ENCODE results near the gene TSPAN2. TPM values are rescaled to one million over a fixed set of nuclear protein-coding genes. Genes with fewer than 3 reads are reported as not detected.

TSPAN2 gene
- polyA plus RNA-seq, 1 experiment, result 3.9 TPM

DNA sequence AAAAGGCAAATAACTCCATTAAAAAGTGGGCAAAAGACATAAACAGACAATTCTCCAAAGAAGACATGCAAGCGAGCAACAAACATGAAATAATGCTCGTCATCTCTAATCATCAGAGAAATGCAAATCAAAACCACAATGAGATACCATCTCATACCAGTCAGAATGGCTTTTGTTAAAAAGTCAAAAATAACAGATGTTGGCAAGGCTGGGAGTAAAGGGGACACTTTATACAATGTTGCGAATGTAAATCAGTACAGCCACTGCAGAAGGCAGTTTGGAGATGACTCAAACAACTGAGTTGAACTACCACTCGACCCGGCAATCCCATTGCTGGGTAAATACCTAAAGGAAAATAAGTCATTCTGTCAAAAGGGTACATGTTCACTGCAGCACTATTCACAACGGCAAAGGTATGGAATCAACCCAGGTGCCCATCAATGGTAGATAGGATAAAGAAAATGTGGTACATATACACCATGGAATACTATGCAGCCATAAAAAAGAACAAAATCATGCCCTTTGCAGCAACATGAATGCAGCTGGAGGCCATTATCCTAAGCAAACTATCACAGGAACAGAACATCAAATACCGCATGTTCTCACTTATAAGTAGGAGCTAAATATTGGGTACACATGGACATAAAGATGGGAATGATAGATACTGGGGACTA, 25.9 kb downstream of the TSPAN2 start:
- Histone ChIP-seq H3K27me3 (ENCODE audit: control insufficient read depth, insufficient read depth, low read length) (no peaks in the 10 kb centered on the region), H3K36me3 (ENCODE audit: control insufficient read depth, insufficient read depth, low read length) (no peaks in the 10 kb centered on the region), H3K4me3 (ENCODE audit: low read depth, low read length) (no peak overlapping the region)
- CTCF ChIA-PET, result interaction anchor here (0.7 to 1.7 kb wide), 2 partner anchors 11 to 12 kb away, joined by 3 to 5 read pairs; no protein-coding TSS in a partner anchor
- TF ChIP-seq, protein P1, sequence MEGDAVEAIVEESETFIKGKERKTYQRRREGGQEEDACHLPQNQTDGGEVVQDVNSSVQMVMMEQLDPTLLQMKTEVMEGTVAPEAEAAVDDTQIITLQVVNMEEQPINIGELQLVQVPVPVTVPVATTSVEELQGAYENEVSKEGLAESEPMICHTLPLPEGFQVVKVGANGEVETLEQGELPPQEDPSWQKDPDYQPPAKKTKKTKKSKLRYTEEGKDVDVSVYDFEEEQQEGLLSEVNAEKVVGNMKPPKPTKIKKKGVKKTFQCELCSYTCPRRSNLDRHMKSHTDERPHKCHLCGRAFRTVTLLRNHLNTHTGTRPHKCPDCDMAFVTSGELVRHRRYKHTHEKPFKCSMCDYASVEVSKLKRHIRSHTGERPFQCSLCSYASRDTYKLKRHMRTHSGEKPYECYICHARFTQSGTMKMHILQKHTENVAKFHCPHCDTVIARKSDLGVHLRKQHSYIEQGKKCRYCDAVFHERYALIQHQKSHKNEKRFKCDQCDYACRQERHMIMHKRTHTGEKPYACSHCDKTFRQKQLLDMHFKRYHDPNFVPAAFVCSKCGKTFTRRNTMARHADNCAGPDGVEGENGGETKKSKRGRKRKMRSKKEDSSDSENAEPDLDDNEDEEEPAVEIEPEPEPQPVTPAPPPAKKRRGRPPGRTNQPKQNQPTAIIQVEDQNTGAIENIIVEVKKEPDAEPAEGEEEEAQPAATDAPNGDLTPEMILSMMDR (IDR thresholded peaks at IDR 0.05; ENCODE audit: insufficient read depth, low read depth, low read length), result no peak
- POLR2A ChIA-PET, result no interaction called here
- DNase-seq (ENCODE audit: low read depth), result no peak

DNA sequence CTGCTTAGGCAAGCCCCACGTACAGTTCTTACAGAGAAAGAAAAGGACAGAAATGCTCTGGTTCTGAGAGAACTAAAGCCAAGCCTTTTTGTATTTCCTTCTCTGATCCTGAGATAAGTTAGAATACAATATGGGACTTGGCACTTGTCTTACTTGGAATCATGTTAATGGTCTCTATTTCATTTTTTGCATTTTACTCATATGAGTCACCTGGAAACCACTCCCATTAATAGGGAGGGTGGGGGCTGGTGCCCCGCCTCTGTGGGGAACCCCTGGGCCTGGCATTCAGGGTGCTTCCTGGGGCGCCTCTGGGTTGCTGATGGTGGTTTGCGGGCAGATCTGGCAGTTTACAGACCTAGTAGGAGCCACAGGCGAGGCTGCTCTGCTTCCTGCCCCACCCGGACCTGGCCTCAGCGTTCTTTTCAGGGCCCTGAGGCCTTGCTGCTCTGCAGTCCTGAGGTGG, 26.7 kb downstream of the TSPAN2 start:
- Histone ChIP-seq H3K36me3 (ENCODE audit: control insufficient read depth, insufficient read depth, low read length) (no peaks in the 10 kb centered on the region), H3K4me3 (ENCODE audit: low read depth, low read length) (no peak overlapping the region), H3K27me3 (ENCODE audit: control insufficient read depth, insufficient read depth, low read length) (no peaks in the 10 kb centered on the region)
- ChIA-PET POLR2A (no interaction called here), CTCF (interaction anchor here (1.3 kb wide), 1 partner anchor 27 kb away, joined by 3 read pairs; the partner anchor contains the start of gene TSPAN2)
- no peak for DNase-seq (ENCODE audit: low read depth)
- TF ChIP-seq, protein P1 (IDR thresholded peaks at IDR 0.05; ENCODE audit: insufficient read depth, low read depth, low read length), result no peak

DNA sequence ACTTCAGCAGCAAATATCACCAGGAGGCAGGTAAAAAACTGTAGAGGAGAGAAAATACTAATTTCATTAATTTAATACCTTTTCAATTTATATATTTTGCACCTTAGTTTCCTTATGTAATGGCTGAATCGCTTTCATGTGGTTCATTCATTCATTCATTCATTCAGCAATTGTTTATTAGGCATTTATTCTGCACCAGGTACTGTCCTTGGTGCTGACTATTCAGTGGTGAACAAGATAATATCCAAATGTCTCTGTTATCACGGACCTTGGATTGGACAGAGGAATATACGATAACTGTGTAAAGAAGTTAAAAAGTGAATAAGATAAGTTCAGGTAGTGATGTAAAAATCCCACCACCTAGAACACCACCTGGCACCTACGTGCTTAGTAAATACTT, 28.8 kb downstream of the TSPAN2 start:
- DNase-seq (ENCODE audit: low read depth), result no peak
- Histone ChIP-seq H3K4me3 (ENCODE audit: low read depth, low read length) (no peak overlapping the region), H3K27me3 (ENCODE audit: control insufficient read depth, insufficient read depth, low read length) (no peaks in the 10 kb centered on the region), H3K36me3 (ENCODE audit: control insufficient read depth, insufficient read depth, low read length) (no peaks in the 10 kb centered on the region)
- TF ChIP-seq, protein P1 (IDR thresholded peaks at IDR 0.05; ENCODE audit: insufficient read depth, low read depth, low read length), result no peak
- CTCF ChIA-PET, result no interaction called here
- POLR2A ChIA-PET, result no interaction called here

DNA sequence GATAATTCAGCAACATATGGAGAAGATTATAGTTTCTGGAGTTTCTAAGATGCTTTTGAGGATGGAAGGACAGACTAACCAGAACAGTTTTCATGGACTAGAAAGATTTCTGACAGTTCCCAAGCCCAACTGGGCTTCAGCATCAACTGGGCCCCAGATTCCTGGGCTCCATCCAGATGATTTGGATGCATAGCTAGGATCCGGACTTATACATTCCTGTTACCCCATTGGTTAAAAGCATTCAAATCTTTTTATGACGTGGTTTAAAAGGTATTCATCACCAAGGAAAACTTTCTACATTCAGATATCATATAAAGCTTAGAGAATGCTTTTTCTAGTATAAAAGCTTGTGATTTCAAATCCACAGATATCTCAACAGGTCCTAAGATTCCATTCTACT, 30.0 kb downstream of the TSPAN2 start:
- TF ChIP-seq, protein P1 (IDR thresholded peaks at IDR 0.05; ENCODE audit: insufficient read depth, low read depth, low read length), result no peak
- Histone ChIP-seq H3K27me3 (ENCODE audit: control insufficient read depth, insufficient read depth, low read length) (no peaks in the 10 kb centered on the region; the same call in 1 of the 2 replicates), H3K36me3 (ENCODE audit: control insufficient read depth, insufficient read depth, low read length) (no peaks in the 10 kb centered on the region), H3K4me3 (ENCODE audit: low read depth, low read length) (no peak overlapping the region)
- ChIA-PET CTCF (interaction anchor here (0.7 kb wide), 1 partner anchor 12 kb away, joined by 3 read pairs; no protein-coding TSS in a partner anchor), POLR2A (no interaction called here)
- DNase-seq (ENCODE audit: low read depth), result no peak

DNA sequence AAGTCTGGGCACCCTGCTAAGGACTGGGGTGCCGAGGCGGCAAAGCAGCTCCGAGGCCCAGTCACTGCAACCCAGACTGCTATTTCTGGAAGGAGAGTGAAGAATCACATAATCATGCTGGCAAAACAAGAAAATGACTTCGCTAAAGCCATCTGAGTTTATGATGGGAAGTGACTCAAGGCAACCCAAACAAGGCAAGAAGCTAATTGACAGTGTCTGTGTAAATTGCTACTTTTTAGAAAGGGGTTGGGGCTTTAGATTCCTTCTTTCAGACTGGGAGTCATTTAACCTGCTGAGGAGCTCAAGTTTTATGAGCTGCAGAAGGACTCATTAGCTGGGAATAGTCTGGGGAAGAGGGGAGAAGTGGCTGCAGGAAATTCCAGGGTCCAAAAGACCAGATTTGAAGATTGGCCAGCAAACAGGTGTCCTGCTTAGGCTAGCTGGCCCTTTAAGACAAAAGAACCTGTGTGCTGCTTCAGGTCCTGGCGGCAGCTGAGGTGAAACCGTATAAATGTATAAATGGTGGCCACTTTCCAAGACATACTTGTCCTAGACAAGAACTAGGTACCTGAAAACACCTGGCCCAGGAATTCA, 31.5 kb downstream of the TSPAN2 start:
- DNase-seq (ENCODE audit: low read depth), result no peak
- Histone ChIP-seq H3K36me3 (ENCODE audit: control insufficient read depth, insufficient read depth, low read length) (no peaks in the 10 kb centered on the region), H3K4me3 (ENCODE audit: low read depth, low read length) (no peak overlapping the region), H3K27me3 (ENCODE audit: control insufficient read depth, insufficient read depth, low read length) (no peaks in the 10 kb centered on the region; the same call in 1 of the 2 replicates)
- ChIA-PET POLR2A (interaction anchor here (0.6 to 1.4 kb wide), 2 partner anchors 8 to 238 kb away, joined by 3 to 4 read pairs; no protein-coding TSS in a partner anchor), CTCF (interaction anchor here (0.7 to 2.3 kb wide), 7 partner anchors 8 to 55 kb away, joined by 3 to 13 read pairs (median 4); no protein-coding TSS in a partner anchor)
- TF ChIP-seq, protein P1 (IDR thresholded peaks at IDR 0.05; ENCODE audit: insufficient read depth, low read depth, low read length), result no peak
